Colonic mucosa (tissue), 4 donors: Measurements from ENCODE around the gene CSF2RB. TPM values are rescaled to one million over a fixed set of nuclear protein-coding genes. Genes with fewer than 3 reads are reported as not detected.

Experiments
- DNase-seq: peaks from one replicate; pipeline ENCODE4 v3.0.0-alpha.2; 2020
- H3K27ac ChIP-seq: fragments of 200-600 bp; one replicate; pipeline ENCODE4 v1.8.0; 2021
- H3K27me3 ChIP-seq: fragments of 200-600 bp; one replicate; pipeline ENCODE4 v1.8.0; 2021
- H3K36me3 ChIP-seq: fragments of 200-600 bp; one replicate; pipeline ENCODE4 v1.8.0; 2021
- H3K4me1 ChIP-seq: fragments of 200-600 bp; one replicate; pipeline ENCODE4 v1.8.0; 2021; ENCODE audit warnings: mild to moderate bottlenecking
- H3K4me3 ChIP-seq: fragments of 200-600 bp; one replicate; pipeline ENCODE4 v1.8.0; 2021
- H3K9ac ChIP-seq, 2 donors: one replicate each; pipeline ENCODE4 v1.7.0; 2013; ENCODE audit warnings: control low read depth in 2 of 2, low read depth in 2 of 2, low read length in 2 of 2
- H3K9me3 ChIP-seq: fragments of 200-600 bp; one replicate; pipeline ENCODE4 v1.8.0; 2021
- intact Hi-C: fragments of 100-400 bp; cut with DNase I; formaldehyde crosslinking; loops from one replicate; pipeline ENCODE4 v1.14.1; 2022
- total RNA-seq, 2 donors: library from RNA; stranded (reverse); fragmentation: NEBNext Ultra II Directional in 1 of 2; extraction: Animal tissue kit (Norgen Biotek cat#: 25700) in 1 of 2; gene quantifications; one replicate each; pipeline ENCODE4 v1.2.1, GENCODE V29; 2021
- TF ChIP-seq, protein P1 (sequence below): fragments of 200-600 bp; IDR thresholded peaks from one replicate; pipeline ENCODE4 v1.8.0; 2022; ENCODE audit warnings: antibody characterized with exemption, mild to moderate bottlenecking
- donor health status: healthy.
- donor health status: DM: no; HTN: no; CAD: no.
- donor health status: DM: no; HTN: no; CAD: no.

Gene CSF2RB
- total RNA-seq, 2 donors from 2014 or later, result 2.1 to 5.2 TPM

DNA sequence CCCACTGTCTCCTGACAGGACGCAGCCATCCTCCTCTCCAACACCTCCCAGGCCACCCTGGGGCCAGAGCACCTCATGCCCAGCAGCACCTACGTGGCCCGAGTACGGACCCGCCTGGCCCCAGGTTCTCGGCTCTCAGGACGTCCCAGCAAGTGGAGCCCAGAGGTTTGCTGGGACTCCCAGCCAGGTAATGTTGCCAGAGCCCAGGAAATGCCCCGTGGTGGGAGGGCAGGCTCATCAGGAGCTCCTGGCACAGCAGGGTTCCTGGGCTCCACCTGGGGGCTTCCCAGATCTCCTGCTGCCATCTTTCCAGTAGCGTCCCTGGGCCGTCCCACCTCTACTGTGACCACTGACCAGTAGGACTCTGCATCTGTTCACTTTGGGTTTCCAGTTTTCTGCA is 16.2 kb downstream of the CSF2RB start:
- no peak overlapping the region for H3K9ac ChIP-seq
- TF ChIP-seq, protein P1, sequence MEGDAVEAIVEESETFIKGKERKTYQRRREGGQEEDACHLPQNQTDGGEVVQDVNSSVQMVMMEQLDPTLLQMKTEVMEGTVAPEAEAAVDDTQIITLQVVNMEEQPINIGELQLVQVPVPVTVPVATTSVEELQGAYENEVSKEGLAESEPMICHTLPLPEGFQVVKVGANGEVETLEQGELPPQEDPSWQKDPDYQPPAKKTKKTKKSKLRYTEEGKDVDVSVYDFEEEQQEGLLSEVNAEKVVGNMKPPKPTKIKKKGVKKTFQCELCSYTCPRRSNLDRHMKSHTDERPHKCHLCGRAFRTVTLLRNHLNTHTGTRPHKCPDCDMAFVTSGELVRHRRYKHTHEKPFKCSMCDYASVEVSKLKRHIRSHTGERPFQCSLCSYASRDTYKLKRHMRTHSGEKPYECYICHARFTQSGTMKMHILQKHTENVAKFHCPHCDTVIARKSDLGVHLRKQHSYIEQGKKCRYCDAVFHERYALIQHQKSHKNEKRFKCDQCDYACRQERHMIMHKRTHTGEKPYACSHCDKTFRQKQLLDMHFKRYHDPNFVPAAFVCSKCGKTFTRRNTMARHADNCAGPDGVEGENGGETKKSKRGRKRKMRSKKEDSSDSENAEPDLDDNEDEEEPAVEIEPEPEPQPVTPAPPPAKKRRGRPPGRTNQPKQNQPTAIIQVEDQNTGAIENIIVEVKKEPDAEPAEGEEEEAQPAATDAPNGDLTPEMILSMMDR, result no peak
- no peak overlapping the region for H3K27ac ChIP-seq
- intact Hi-C loops, result no loop called here
- H3K9me3 ChIP-seq, result no peaks in the 10 kb centered on the region
- H3K4me1 ChIP-seq, result no peaks in the 10 kb centered on the region
- H3K4me3 ChIP-seq, result no peak overlapping the region
- no peaks in the 10 kb centered on the region for H3K36me3 ChIP-seq
- no peaks in the 10 kb centered on the region for H3K27me3 ChIP-seq
- DNase-seq, result no peak

GRCh38 chr22:36930041-36930935 is 16.9 kb downstream of the CSF2RB start:
- H3K4me3 ChIP-seq, result no peak overlapping the region
- intact Hi-C loops, result no loop called here
- H3K4me1 ChIP-seq, result no peaks in the 10 kb centered on the region
- H3K27me3 ChIP-seq, result no peaks in the 10 kb centered on the region
- no peak for DNase-seq
- H3K9ac ChIP-seq, result no peak overlapping the region
- H3K36me3 ChIP-seq, result no peaks in the 10 kb centered on the region
- H3K9me3 ChIP-seq, result no peaks in the 10 kb centered on the region
- no peak overlapping the region for H3K27ac ChIP-seq
- TF ChIP-seq, protein P1, result no peak

DNA sequence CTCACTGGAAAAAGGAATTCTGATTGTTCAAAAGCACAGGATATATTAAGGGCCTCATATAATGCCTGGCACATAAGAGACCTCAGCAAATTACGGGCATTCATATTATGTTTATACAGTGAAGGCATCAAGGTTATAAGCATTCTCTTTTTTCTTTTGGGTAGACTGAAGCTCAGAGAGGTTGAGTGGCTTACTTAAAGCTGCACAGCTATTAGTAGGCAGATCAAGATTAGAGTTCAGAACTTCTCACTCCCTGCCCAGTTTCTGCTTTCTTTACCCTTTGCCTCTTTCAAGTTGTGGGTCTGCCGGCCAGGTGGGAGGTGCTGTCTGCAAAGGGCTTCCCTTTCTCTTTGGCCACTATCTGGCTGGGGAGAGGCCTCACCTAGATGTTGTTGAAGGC is 18.0 kb downstream of the CSF2RB start:
- Histone ChIP-seq H3K9ac (no peak overlapping the region), H3K27ac (no peak overlapping the region), H3K4me3 (no peak overlapping the region), H3K9me3 (no peaks in the 10 kb centered on the region), H3K36me3 (no peaks in the 10 kb centered on the region), H3K4me1 (no peaks in the 10 kb centered on the region), H3K27me3 (no peaks in the 10 kb centered on the region)
- intact Hi-C loops, result no loop called here
- DNase-seq, result no peak
- TF ChIP-seq, protein P1, result no peak

GRCh38 chr22:36933629-36934417 is 20.4 kb downstream of the CSF2RB start:
- Histone ChIP-seq H3K4me3 (no peak overlapping the region), H3K36me3 (no peaks in the 10 kb centered on the region), H3K27ac (no peak overlapping the region), H3K9ac (no peak overlapping the region), H3K4me1 (no peaks in the 10 kb centered on the region), H3K9me3 (no peaks in the 10 kb centered on the region), H3K27me3 (no peaks in the 10 kb centered on the region)
- intact Hi-C loops, result no loop called here
- TF ChIP-seq, protein P1, result no peak
- DNase-seq, result no peak

GRCh38 chr22:36934418-36935312 is 21.2 kb downstream of the CSF2RB start:
- Histone ChIP-seq H3K9ac (no peak overlapping the region), H3K4me1 (no peaks in the 10 kb centered on the region), H3K4me3 (no peak overlapping the region), H3K36me3 (no peaks in the 10 kb centered on the region), H3K27ac (no peak overlapping the region), H3K27me3 (no peaks in the 10 kb centered on the region), H3K9me3 (no peaks in the 10 kb centered on the region)
- intact Hi-C loops, result no loop called here
- TF ChIP-seq, protein P1, result no peak
- DNase-seq, result no peak
